BJ (cell line): Measurements from ENCODE around the gene MTM1. TPM values are rescaled to one million over a fixed set of nuclear protein-coding genes. Genes with fewer than 3 reads are reported as not detected.

ENCODE experiments used
- CTCF ChIA-PET: fragments of 350-600 bp; formaldehyde crosslinking; extraction: SDS; loops from one replicate; lab custom pipeline; 2021; ENCODE audit warnings: antibody characterized with exemption, inconsistent platforms; lab: Yijun Ruan, JAX
- POLR2A ChIA-PET: fragments of 300-600 bp; sonication (Branson Sonifier 250); formaldehyde crosslinking; extraction: SDS; loops from one replicate; lab custom pipeline; 2021; ENCODE audit warnings: antibody characterized with exemption; lab: Charles Lee
- DNase-seq: peaks from one replicate; pipeline ENCODE4 v3.0.0-alpha.2; 2011; ENCODE audit warnings: low read depth
- H3K27me3 ChIP-seq: 2 replicates; pipeline ENCODE4 v1.6.0; 2011; ENCODE audit warnings: low read length; ENCODE audit not compliant: control insufficient read depth, insufficient read depth
- H3K36me3 ChIP-seq: 2 replicates; pipeline ENCODE4 v1.5.1; 2011; ENCODE audit warnings: low read length; ENCODE audit not compliant: control insufficient read depth, insufficient read depth
- H3K4me3 ChIP-seq: 2 replicates; pipeline ENCODE4 v1.5.1; 2011; ENCODE audit warnings: low read depth, mild to moderate bottlenecking, control low read depth, low read length
- polyA plus RNA-seq: library from polyadenylated mRNA; depleted of rRNA; stranded (reverse); fragments of >200 nt; gene quantifications from 2 replicates; pipeline ENCODE4 v1.2.3, GENCODE V29; 2011; rRNA removed
- TF ChIP-seq, protein P1 (sequence below): IDR thresholded peaks from 2 replicates; pipeline ENCODE4 v1.5.1; 2011; ENCODE audit warnings: low read depth, mild to moderate bottlenecking, control low read depth, inconsistent platforms, low read length, moderate library complexity; ENCODE audit not compliant: insufficient read depth

The MTM1 gene
- polyA plus RNA-seq, 1 experiment = 2.6 TPM

DNA sequence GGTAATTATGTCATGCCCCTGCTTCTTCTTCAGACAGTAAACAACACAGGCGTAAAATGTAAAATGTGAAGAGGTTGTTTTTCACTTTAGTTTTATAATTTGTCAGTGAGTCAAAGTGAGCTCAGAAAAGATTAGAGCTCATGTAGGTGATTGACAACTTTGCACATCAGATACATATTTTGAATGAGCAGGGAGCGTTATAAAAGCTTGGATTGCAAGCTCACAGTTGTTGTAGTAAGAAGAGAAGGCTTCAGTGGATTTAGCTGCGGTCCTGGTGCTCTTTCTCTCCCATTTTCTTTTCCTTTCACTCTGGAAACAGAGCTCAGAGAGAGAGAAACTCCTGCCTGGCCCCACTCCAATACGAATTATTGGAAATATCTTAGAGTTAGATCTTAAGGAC is 151.2 kb downstream of the MTM1 start:
- ChIA-PET POLR2A (interaction anchor here (0.5 kb wide), 1 partner anchor 12 kb away, joined by 3 read pairs; no protein-coding TSS in a partner anchor), CTCF (no interaction called here)
- Histone ChIP-seq H3K27me3 (no peaks in the 10 kb centered on the region), H3K4me3 (no peak overlapping the region), H3K36me3 (no peaks in the 10 kb centered on the region)
- TF ChIP-seq, protein P1, sequence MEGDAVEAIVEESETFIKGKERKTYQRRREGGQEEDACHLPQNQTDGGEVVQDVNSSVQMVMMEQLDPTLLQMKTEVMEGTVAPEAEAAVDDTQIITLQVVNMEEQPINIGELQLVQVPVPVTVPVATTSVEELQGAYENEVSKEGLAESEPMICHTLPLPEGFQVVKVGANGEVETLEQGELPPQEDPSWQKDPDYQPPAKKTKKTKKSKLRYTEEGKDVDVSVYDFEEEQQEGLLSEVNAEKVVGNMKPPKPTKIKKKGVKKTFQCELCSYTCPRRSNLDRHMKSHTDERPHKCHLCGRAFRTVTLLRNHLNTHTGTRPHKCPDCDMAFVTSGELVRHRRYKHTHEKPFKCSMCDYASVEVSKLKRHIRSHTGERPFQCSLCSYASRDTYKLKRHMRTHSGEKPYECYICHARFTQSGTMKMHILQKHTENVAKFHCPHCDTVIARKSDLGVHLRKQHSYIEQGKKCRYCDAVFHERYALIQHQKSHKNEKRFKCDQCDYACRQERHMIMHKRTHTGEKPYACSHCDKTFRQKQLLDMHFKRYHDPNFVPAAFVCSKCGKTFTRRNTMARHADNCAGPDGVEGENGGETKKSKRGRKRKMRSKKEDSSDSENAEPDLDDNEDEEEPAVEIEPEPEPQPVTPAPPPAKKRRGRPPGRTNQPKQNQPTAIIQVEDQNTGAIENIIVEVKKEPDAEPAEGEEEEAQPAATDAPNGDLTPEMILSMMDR = no peak
- no peak for DNase-seq

Other genes with a start within 250 kb of the MTM1 start
- gene MAMLD1, start 205.3 kb upstream of the MTM1 start, polyA plus RNA-seq = 2.9 and 3.9 TPM in 2 replicates
- 14.2 and 20.1 TPM in 2 replicates for gene MTMR1, start 124.8 kb downstream of the MTM1 start, polyA plus RNA-seq